ENCODE data around the gene TRAPPC8. TPM values are rescaled to one million over a fixed set of nuclear protein-coding genes. Genes with fewer than 3 reads are reported as not detected.

TRAPPC8 gene
- total RNA-seq, 2 experiments from 2014 or later: 24.4 to 26.3 TPM

DNA sequence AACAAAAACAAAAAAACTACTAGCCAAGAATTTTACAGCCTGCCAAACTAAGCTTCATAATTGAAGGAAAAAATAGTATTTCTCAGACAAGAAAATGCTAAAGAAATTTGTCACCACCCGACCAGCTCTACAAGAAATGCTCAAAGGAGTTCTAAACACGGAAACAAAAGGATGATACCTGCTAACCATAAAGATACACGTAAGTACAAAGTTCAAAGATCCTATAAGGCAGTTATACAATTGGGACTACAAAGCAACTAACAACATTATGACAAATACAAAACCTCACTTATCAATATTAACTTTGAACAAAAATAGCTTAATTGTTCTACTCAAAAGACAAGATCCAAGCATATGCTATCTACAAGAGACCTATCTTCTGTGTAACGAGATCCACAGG lies 64.6 kb downstream of the TRAPPC8 start:
- Histone ChIP-seq H3K27ac (ENCODE audit: low read depth in 1 of 2, low read length in 2 of 2) (no peak overlapping the region), H3K4me3 (ENCODE audit: low read length) (no peak overlapping the region), H3K36me3 (ENCODE audit: insufficient read depth, low read length) (peaks cover 60% of the 10 kb centered on the region), H3K4me1 (ENCODE audit: insufficient read depth, low read length) (no peaks in the 10 kb centered on the region), H3K27me3 (ENCODE audit: control insufficient read depth in 1 of 2, insufficient read depth in 2 of 2, low read length in 2 of 2) (no peaks in the 10 kb centered on the region), H3K9me3 (ENCODE audit: control insufficient read depth in 1 of 2, insufficient read depth in 1 of 2, low read length in 2 of 2) (no peaks in the 10 kb centered on the region)
- no peak for DNase-seq
- H3K27me3 Mint-ChIP-seq: no peaks in the 10 kb centered on the region
- intact Hi-C loops (cut with DNase I, micrococcal nuclease): no loop called here
- H3K4me1 Mint-ChIP-seq (ENCODE audit: low read depth): peaks cover 28% of the 10 kb centered on the region
- H3K27ac Mint-ChIP-seq: no peak overlapping the region
- ATAC-seq (ENCODE audit: poor library complexity): no peak
- no peak overlapping the region for H3K4me3 Mint-ChIP-seq
- ChIA-PET CTCF (no interaction called here), POLR2A (no interaction called here)
- peaks cover 88% of the 10 kb centered on the region for H3K36me3 Mint-ChIP-seq (ENCODE audit: low read depth)
- TF ChIP-seq, protein P1, sequence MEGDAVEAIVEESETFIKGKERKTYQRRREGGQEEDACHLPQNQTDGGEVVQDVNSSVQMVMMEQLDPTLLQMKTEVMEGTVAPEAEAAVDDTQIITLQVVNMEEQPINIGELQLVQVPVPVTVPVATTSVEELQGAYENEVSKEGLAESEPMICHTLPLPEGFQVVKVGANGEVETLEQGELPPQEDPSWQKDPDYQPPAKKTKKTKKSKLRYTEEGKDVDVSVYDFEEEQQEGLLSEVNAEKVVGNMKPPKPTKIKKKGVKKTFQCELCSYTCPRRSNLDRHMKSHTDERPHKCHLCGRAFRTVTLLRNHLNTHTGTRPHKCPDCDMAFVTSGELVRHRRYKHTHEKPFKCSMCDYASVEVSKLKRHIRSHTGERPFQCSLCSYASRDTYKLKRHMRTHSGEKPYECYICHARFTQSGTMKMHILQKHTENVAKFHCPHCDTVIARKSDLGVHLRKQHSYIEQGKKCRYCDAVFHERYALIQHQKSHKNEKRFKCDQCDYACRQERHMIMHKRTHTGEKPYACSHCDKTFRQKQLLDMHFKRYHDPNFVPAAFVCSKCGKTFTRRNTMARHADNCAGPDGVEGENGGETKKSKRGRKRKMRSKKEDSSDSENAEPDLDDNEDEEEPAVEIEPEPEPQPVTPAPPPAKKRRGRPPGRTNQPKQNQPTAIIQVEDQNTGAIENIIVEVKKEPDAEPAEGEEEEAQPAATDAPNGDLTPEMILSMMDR (IDR thresholded peaks at IDR 0.05): no peak
- peaks cover 2% of the 10 kb centered on the region for H3K9me3 Mint-ChIP-seq

DNA sequence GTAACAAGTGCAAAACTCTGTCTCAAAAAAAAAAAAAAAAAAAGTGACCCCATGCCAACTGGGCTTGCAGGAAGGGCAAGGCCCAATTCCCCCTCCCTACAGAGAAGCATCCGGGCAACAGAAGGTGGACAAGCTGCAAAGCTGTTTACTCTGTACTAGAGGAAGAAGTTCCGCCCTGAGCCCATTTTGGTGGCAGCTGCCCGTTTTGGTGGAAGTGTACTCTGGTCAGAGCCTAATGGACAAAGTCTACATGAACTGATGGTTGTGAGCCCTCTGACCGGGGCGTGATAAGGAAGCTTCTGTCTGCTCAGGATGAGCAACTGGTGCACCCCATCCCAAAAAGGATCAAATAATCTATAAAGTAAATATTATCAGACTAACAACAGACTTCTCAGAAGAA lies 65.0 kb downstream of the TRAPPC8 start:
- H3K4me1 ChIP-seq (ENCODE audit: insufficient read depth, low read length): no peaks in the 10 kb centered on the region
- Mint-ChIP-seq H3K4me3 (no peak overlapping the region), H3K27me3 (no peaks in the 10 kb centered on the region), H3K27ac (no peak overlapping the region), H3K4me1 (ENCODE audit: low read depth) (peaks cover 28% of the 10 kb centered on the region), H3K9me3 (peaks cover 2% of the 10 kb centered on the region), H3K36me3 (ENCODE audit: low read depth) (peaks cover 88% of the 10 kb centered on the region)
- DNase-seq: no peak
- TF ChIP-seq, protein P1 (IDR thresholded peaks at IDR 0.05): no peak
- H3K27ac ChIP-seq (ENCODE audit: low read depth in 1 of 2, low read length in 2 of 2): no peak overlapping the region
- ChIA-PET CTCF (no interaction called here), POLR2A (no interaction called here)
- peaks cover 61% of the 10 kb centered on the region for H3K36me3 ChIP-seq (ENCODE audit: insufficient read depth, low read length)
- ATAC-seq (ENCODE audit: poor library complexity): no peak
- H3K9me3 ChIP-seq (ENCODE audit: control insufficient read depth in 1 of 2, insufficient read depth in 1 of 2, low read length in 2 of 2): no peaks in the 10 kb centered on the region
- H3K27me3 ChIP-seq (ENCODE audit: control insufficient read depth in 1 of 2, insufficient read depth in 2 of 2, low read length in 2 of 2): no peaks in the 10 kb centered on the region
- intact Hi-C loops (cut with DNase I, micrococcal nuclease): no loop called here
- H3K4me3 ChIP-seq (ENCODE audit: low read length): no peak overlapping the region

DNA sequence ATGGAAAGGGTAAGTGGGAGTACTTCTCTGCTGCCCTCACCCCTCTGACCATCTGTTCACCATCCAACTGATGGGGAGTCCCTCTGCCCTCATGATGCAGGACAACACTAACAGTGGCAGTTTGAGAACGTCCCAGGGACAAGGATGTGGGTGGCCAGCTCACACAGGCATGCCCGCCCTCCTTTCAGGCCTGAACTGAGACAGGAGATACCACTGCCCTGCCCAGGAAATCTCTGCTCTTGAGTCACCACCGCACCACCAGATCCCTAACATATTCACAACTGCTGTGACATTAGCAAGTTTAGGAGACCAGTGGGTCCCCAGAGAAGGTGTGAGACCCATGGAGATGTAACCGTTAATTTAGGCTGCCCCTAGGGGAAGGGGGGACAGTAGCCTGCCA lies 66.2 kb downstream of the TRAPPC8 start:
- Histone ChIP-seq H3K9me3 (ENCODE audit: control insufficient read depth in 1 of 2, insufficient read depth in 1 of 2, low read length in 2 of 2) (no peaks in the 10 kb centered on the region), H3K4me3 (ENCODE audit: low read length) (no peak overlapping the region), H3K4me1 (ENCODE audit: insufficient read depth, low read length) (no peaks in the 10 kb centered on the region), H3K27me3 (ENCODE audit: control insufficient read depth in 1 of 2, insufficient read depth in 2 of 2, low read length in 2 of 2) (no peaks in the 10 kb centered on the region), H3K36me3 (ENCODE audit: insufficient read depth, low read length) (peaks cover 59% of the 10 kb centered on the region), H3K27ac (ENCODE audit: low read depth in 1 of 2, low read length in 2 of 2) (no peak overlapping the region)
- no peak overlapping the region for H3K27ac Mint-ChIP-seq
- DNase-seq (no peak), ATAC-seq (ENCODE audit: poor library complexity) (no peak)
- no peak overlapping the region for H3K4me3 Mint-ChIP-seq
- H3K27me3 Mint-ChIP-seq: no peaks in the 10 kb centered on the region
- ChIA-PET POLR2A (no interaction called here), CTCF (no interaction called here)
- TF ChIP-seq, protein P1 (IDR thresholded peaks at IDR 0.05): no peak
- peaks cover 28% of the 10 kb centered on the region for H3K4me1 Mint-ChIP-seq (ENCODE audit: low read depth)
- peaks cover 2% of the 10 kb centered on the region for H3K9me3 Mint-ChIP-seq
- H3K36me3 Mint-ChIP-seq (ENCODE audit: low read depth): peaks cover 92% of the 10 kb centered on the region
- intact Hi-C loops (cut with DNase I, micrococcal nuclease): no loop called here

Data from CD4-positive, alpha-beta T cell (primary cell).